Measurements from ENCODE around the gene HSPB2. TPM values are rescaled to one million over a fixed set of nuclear protein-coding genes. Genes with fewer than 3 reads are reported as not detected.
A peak's percentile ranks its signal among the peaks of the same experiment; 100 is the strongest.
"Not testable (repeated sequence)": the region's sequence is repeated elsewhere in the genome, so short reads cannot be mapped to it uniquely, and the experiment has no call there.

Gene HSPB2
- polyA plus RNA-seq, 2 donors, result 1.8 to 2.0 TPM

DNA sequence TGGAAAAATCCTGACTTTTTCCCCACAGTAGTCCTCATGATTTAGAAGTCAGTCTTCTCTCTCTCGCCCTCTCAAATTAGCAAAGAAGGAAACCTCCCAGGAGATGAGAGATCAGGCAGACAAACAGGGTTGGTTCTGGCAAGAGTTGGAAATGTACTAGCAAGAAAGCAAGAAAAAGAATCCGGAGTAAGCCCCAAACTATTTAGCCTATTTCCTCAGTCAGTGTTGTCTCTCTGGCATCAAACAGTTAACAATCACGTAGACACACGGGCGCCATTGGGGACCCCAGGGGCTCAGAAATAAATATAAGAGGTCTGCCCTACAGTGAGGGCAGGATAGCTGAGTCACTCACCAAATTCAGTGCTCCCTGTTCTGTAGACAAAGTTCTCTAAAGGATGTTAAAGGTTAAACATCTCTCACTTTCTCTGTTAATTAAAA lies 10.8 kb downstream of the HSPB2 start:
- Histone ChIP-seq H3K27ac (ENCODE audit: low read depth in 2 of 2, low read length in 1 of 2) (peak overlapping the region; percentile 75 to 76), H3K4me3 (ENCODE audit: low read depth in 1 of 2, low read length in 2 of 2) (no peak overlapping the region), H3K4me1 (ENCODE audit: control insufficient read depth in 2 of 2, insufficient read depth in 2 of 2, low read length in 1 of 2) (peaks cover 0 to 7% of the 10 kb centered on the region in 2 donors), H3K36me3 (ENCODE audit: control insufficient read depth in 2 of 2, insufficient read depth in 2 of 2, low read length in 1 of 2) (no peaks in the 10 kb centered on the region), H3K9me3 (ENCODE audit: control insufficient read depth in 2 of 2, insufficient read depth in 1 of 2, low read depth in 1 of 2, low read length in 1 of 2) (no peaks in the 10 kb centered on the region), H3K27me3 (ENCODE audit: control insufficient read depth in 1 of 2, insufficient read depth in 2 of 2, low read length in 2 of 2) (no peaks in the 10 kb centered on the region)
- WGBS, 2 donors, result 45 to 49% methylated on average over 5 of the region's 5 CpGs

DNA sequence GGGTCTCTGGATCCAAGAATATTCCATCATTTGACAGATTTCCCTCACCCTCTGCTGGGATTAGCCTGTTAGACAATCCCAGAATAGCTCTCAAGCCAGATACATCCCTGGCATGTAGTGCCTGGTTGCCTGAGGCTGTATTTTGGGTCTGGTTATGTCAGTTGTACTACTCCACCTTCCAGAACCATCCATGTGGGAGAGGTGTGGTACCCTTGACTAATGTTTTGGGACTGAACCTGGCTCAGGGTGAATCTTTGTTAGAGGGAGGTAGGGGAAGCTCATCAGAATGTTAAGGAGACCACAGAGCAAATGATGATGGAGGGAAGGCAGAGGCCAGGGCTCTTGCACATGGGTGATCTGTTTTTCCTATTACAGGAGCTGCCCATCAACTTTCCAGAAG lies 11.4 kb downstream of the HSPB2 start:
- Histone ChIP-seq H3K27ac (ENCODE audit: low read depth in 2 of 2, low read length in 1 of 2) (peak overlapping the region; percentile 75 to 76), H3K36me3 (ENCODE audit: control insufficient read depth in 2 of 2, insufficient read depth in 2 of 2, low read length in 1 of 2) (no peaks in the 10 kb centered on the region), H3K4me1 (ENCODE audit: control insufficient read depth in 2 of 2, insufficient read depth in 2 of 2, low read length in 1 of 2) (peaks cover 0 to 7% of the 10 kb centered on the region in 2 donors), H3K9me3 (ENCODE audit: control insufficient read depth in 2 of 2, insufficient read depth in 1 of 2, low read depth in 1 of 2, low read length in 1 of 2) (no peaks in the 10 kb centered on the region), H3K27me3 (ENCODE audit: control insufficient read depth in 1 of 2, insufficient read depth in 2 of 2, low read length in 2 of 2) (no peaks in the 10 kb centered on the region), H3K4me3 (ENCODE audit: low read depth in 1 of 2, low read length in 2 of 2) (no peak overlapping the region)

DNA sequence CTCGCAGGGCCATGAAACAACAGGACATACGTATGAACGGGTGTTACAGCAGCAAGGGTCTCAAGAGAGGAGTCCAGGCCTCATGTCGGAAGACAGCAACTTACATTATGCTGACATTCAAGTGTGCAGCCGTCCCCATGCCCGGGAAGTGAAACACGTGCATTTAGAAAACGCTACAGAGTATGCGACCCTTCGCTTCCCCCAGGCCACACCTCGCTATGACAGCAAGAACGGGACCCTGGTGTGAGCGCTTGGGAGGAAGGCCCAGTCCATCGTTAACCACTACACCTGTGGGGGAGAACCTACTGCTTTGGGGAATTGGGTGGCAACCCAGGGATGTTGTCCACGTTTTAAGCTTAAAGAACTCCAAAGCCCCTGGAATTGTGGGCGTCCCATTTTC lies 13.4 kb downstream of the HSPB2 start:
- Histone ChIP-seq H3K27me3 (ENCODE audit: control insufficient read depth in 1 of 2, insufficient read depth in 2 of 2, low read length in 2 of 2) (no peaks in the 10 kb centered on the region), H3K9me3 (ENCODE audit: control insufficient read depth in 2 of 2, insufficient read depth in 1 of 2, low read depth in 1 of 2, low read length in 1 of 2) (no peaks in the 10 kb centered on the region), H3K36me3 (ENCODE audit: control insufficient read depth in 2 of 2, insufficient read depth in 2 of 2, low read length in 1 of 2) (no peaks in the 10 kb centered on the region), H3K4me1 (ENCODE audit: control insufficient read depth in 2 of 2, insufficient read depth in 2 of 2, low read length in 1 of 2) (peaks cover 0 to 7% of the 10 kb centered on the region in 2 donors), H3K4me3 (ENCODE audit: low read depth in 1 of 2, low read length in 2 of 2) (no peak overlapping the region), H3K27ac (ENCODE audit: low read depth in 2 of 2, low read length in 1 of 2) (peak overlapping the region; percentile 78 to 94)
- WGBS, 2 donors, result 94 to 95% methylated on average over 16 of the region's 16 CpGs

DNA sequence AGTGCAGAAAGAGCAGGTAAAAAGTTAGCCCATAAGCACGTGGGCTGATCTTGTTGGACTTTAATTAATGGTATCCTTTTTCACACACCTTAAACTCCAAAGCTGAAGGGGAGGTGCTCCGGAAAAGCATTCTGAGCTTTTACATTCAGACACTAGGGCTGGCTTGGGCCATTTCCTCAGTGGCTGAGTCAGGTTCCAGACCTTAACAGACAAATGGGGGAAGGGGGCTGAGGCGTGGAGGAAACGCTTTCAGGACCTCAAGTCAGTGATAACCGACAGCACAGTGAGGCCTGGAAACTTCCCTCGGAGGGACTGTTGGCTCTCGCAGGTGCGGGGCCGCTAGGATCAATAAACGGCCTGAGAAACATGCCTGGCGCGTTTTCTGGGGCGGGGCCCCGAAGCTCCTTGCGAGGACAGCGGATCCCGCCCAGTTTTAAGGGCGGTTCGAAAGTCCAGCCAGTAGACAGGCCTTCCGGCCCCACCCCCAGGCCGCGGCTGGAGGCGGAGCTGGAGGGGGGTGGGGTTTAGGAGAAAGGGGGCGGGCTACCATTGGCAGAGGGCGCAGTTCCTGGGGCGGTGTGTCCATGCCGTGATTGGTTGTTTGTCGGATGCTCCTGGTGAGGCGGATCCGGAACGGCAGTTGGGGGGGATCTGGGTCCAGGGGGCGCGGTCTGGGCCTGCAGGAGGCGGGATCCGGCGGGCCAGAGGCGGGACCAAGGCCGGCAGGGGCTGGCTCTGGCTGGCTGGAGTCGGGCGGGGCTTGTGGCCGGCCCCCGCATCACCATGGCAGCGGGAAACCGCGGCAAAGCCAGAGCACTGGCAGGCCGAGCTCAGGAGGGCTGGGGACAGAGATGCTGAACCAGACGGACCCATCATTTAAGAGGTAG lies 14.2 kb downstream of the HSPB2 start:
- H3K4me1 ChIP-seq (ENCODE audit: control insufficient read depth in 2 of 2, insufficient read depth in 2 of 2, low read length in 1 of 2), result peaks cover 0 to 7% of the 10 kb centered on the region in 2 donors
- peak overlapping the region; percentile 39 to 43 for H3K4me3 ChIP-seq (ENCODE audit: low read depth in 1 of 2, low read length in 2 of 2)
- peak overlapping the region; percentile 78 to 94 for H3K27ac ChIP-seq (ENCODE audit: low read depth in 2 of 2, low read length in 1 of 2)
- no peaks in the 10 kb centered on the region for H3K36me3 ChIP-seq (ENCODE audit: control insufficient read depth in 2 of 2, insufficient read depth in 2 of 2, low read length in 1 of 2)
- no peaks in the 10 kb centered on the region for H3K9me3 ChIP-seq (ENCODE audit: control insufficient read depth in 2 of 2, insufficient read depth in 1 of 2, low read depth in 1 of 2, low read length in 1 of 2)
- H3K27me3 ChIP-seq (ENCODE audit: control insufficient read depth in 1 of 2, insufficient read depth in 2 of 2, low read length in 2 of 2), result no peaks in the 10 kb centered on the region
- WGBS, 2 donors, result 0 to 1% methylated on average over 47 of the region's 47 CpGs

DNA sequence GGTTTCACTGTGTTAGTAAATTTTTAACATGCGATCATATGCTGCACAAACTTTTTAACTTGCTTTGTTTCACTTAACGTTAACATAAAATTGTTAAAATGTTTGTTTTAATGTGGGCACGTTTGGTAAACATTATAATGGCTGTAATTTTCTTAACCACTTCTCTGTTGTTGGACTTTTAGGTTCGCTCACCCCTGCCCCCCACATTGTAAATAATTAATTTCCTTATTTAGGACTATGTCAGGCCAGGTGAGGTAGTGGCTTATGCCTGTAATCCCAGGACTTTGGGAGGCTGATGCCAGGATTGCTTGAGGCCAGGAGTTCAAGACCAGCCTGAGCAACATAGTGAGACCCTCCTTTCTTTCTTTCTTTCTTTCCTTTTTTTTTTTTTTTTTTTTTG lies 17.9 kb downstream of the HSPB2 start:
- no peaks in the 10 kb centered on the region for H3K9me3 ChIP-seq (ENCODE audit: control insufficient read depth in 2 of 2, insufficient read depth in 1 of 2, low read depth in 1 of 2, low read length in 1 of 2)
- H3K4me1 ChIP-seq (ENCODE audit: control insufficient read depth in 2 of 2, insufficient read depth in 2 of 2, low read length in 1 of 2), result peaks cover 0 to 5% of the 10 kb centered on the region in 2 donors
- H3K27me3 ChIP-seq (ENCODE audit: control insufficient read depth in 1 of 2, insufficient read depth in 2 of 2, low read length in 2 of 2), result no peaks in the 10 kb centered on the region
- 57 to 74% methylated on average over 4 of the region's 4 CpGs for WGBS, 2 donors
- H3K36me3 ChIP-seq (ENCODE audit: control insufficient read depth in 2 of 2, insufficient read depth in 2 of 2, low read length in 1 of 2), result no peaks in the 10 kb centered on the region
- no peak overlapping the region for H3K27ac ChIP-seq (ENCODE audit: low read depth in 2 of 2, low read length in 1 of 2)
- H3K4me3 ChIP-seq (ENCODE audit: low read depth in 1 of 2, low read length in 2 of 2), result no peak overlapping the region

DNA sequence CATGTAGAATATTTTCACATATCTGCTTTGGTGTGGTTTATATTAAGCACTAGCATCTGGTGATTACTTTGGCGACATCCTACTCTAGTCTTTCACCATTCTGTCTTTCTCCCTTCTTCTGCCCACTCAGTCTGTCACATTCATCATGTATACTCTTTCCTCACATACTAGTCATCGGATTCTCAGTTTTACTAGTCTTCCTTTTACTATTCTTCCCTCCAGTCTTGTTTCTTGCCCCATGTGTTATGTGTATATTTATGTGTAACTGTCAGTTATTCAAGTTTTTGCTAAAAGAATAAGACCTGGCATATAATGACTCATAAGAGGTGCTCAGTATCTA lies 20.0 kb downstream of the HSPB2 start:
- Histone ChIP-seq H3K27ac (ENCODE audit: low read depth in 2 of 2, low read length in 1 of 2) (no peak overlapping the region), H3K4me1 (ENCODE audit: control insufficient read depth in 2 of 2, insufficient read depth in 2 of 2, low read length in 1 of 2) (no peaks in the 10 kb centered on the region), H3K4me3 (ENCODE audit: low read depth in 1 of 2, low read length in 2 of 2) (no peak overlapping the region), H3K27me3 (ENCODE audit: control insufficient read depth in 1 of 2, insufficient read depth in 2 of 2, low read length in 2 of 2) (no peaks in the 10 kb centered on the region), H3K9me3 (ENCODE audit: control insufficient read depth in 2 of 2, insufficient read depth in 1 of 2, low read depth in 1 of 2, low read length in 1 of 2) (no peaks in the 10 kb centered on the region), H3K36me3 (ENCODE audit: control insufficient read depth in 2 of 2, insufficient read depth in 2 of 2, low read length in 1 of 2) (no peaks in the 10 kb centered on the region)
- WGBS, 2 donors, result 72 to 78% methylated on average over 2 of the region's 2 CpGs

DNA sequence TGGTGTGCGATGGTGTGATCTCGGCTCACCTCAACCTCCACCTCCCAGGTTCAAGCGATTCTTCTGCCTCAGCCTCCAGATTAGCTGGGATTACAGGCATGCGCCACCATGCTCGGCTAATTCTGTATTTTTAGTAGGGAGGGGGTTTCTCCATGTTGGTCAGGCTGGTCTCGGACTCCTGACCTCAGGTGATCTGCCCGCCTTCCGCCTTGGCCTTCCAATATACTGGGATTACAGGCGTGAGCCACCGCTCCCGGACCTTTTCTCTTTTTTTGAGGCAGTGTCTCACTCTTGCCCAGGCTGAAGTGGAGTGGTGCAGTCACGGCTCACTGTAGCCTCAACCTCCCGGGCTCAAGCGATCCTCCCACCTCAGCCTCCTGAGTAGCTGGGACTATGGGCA lies 20.6 kb downstream of the HSPB2 start:
- not testable (repeated sequence) for H3K4me1 ChIP-seq (ENCODE audit: control insufficient read depth in 2 of 2, insufficient read depth in 2 of 2, low read length in 1 of 2); H3K27me3 ChIP-seq (ENCODE audit: control insufficient read depth in 1 of 2, insufficient read depth in 2 of 2, low read length in 2 of 2); H3K4me3 ChIP-seq (ENCODE audit: low read depth in 1 of 2, low read length in 2 of 2); H3K9me3 ChIP-seq (ENCODE audit: control insufficient read depth in 2 of 2, insufficient read depth in 1 of 2, low read depth in 1 of 2, low read length in 1 of 2); H3K27ac ChIP-seq (ENCODE audit: low read depth in 2 of 2, low read length in 1 of 2); H3K36me3 ChIP-seq (ENCODE audit: control insufficient read depth in 2 of 2, insufficient read depth in 2 of 2, low read length in 1 of 2)
- 95 to 97% methylated on average over 14 of the region's 14 CpGs for WGBS, 2 donors

DNA sequence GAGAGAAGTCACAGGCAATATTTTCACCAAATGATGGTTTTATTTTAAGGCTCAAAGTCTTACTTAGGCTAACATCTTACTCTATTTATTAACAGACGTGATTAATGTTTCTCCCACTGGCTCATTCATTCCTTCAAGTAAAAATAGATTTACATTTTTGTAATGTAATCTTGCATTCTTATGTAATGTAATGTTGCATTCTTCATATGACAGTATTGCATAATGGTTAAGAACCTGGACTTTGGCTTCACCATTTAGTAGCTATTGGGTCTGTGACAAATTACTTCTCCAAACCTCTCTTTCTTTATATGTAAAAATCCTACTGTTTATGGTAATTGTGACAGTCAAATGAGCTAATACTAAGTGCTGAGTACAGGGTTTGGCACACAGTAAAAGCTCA lies 21.3 kb downstream of the HSPB2 start:
- Histone ChIP-seq H3K9me3 (ENCODE audit: control insufficient read depth in 2 of 2, insufficient read depth in 1 of 2, low read depth in 1 of 2, low read length in 1 of 2) (no peaks in the 10 kb centered on the region), H3K27ac (ENCODE audit: low read depth in 2 of 2, low read length in 1 of 2) (no peak overlapping the region), H3K36me3 (ENCODE audit: control insufficient read depth in 2 of 2, insufficient read depth in 2 of 2, low read length in 1 of 2) (no peaks in the 10 kb centered on the region), H3K27me3 (ENCODE audit: control insufficient read depth in 1 of 2, insufficient read depth in 2 of 2, low read length in 2 of 2) (no peaks in the 10 kb centered on the region), H3K4me1 (ENCODE audit: control insufficient read depth in 2 of 2, insufficient read depth in 2 of 2, low read length in 1 of 2) (peaks cover 0 to 3% of the 10 kb centered on the region in 2 donors), H3K4me3 (ENCODE audit: low read depth in 1 of 2, low read length in 2 of 2) (no peak overlapping the region)
- 61 to 69% methylated on average over 1 of the region's 1 CpG for WGBS, 2 donors

DNA sequence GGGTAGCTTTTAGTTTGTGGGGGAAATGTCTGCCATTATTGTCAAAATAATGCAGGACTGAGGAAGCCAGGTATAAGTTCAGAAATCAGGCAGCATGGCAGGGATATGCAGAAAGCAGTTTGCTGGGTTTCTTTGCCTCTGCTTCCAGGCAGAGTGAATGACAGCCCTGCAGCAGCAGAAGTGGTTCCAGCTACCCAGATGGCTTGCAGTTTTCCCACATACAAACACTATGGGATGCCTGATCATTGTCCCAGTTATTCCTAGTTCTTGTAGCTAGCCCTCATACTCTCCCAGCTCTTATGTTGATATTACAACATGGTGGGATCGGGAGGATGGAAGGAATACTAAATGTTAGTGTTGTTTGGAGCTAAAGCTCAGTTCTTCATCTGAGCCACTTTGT lies 21.8 kb downstream of the HSPB2 start:
- H3K4me3 ChIP-seq (ENCODE audit: low read depth in 1 of 2, low read length in 2 of 2), result no peak overlapping the region
- no peaks in the 10 kb centered on the region for H3K27me3 ChIP-seq (ENCODE audit: control insufficient read depth in 1 of 2, insufficient read depth in 2 of 2, low read length in 2 of 2)
- no peaks in the 10 kb centered on the region for H3K9me3 ChIP-seq (ENCODE audit: control insufficient read depth in 2 of 2, insufficient read depth in 1 of 2, low read depth in 1 of 2, low read length in 1 of 2)
- H3K27ac ChIP-seq (ENCODE audit: low read depth in 2 of 2, low read length in 1 of 2), result no peak overlapping the region
- H3K36me3 ChIP-seq (ENCODE audit: control insufficient read depth in 2 of 2, insufficient read depth in 2 of 2, low read length in 1 of 2), result no peaks in the 10 kb centered on the region
- H3K4me1 ChIP-seq (ENCODE audit: control insufficient read depth in 2 of 2, insufficient read depth in 2 of 2, low read length in 1 of 2), result peaks cover 0 to 3% of the 10 kb centered on the region in 2 donors
- 86 to 88% methylated on average over 1 of the region's 1 CpG for WGBS, 2 donors
